HFFc6 (cell line): ENCODE data around the gene PRKCH. TPM values are rescaled to one million over a fixed set of nuclear protein-coding genes. Genes with fewer than 3 reads are reported as not detected.

ENCODE experiments used
- DNase-seq: peaks from one replicate; pipeline ENCODE4 v3.0.0-alpha.2; 2018
- H3K27ac Mint-ChIP-seq: 2 replicates; pipeline ENCODE4 v1.8.0; 2020; ENCODE audit warnings: mild to moderate bottlenecking, mixed read lengths
- H3K27me3 Mint-ChIP-seq: 2 replicates; pipeline ENCODE4 v1.8.0; 2021; ENCODE audit warnings: mild to moderate bottlenecking, moderate library complexity, mixed read lengths; ENCODE audit not compliant: insufficient read depth
- H3K36me3 Mint-ChIP-seq: 2 replicates; pipeline ENCODE4 v1.8.0; 2021; ENCODE audit warnings: low read depth, mixed read lengths
- H3K4me1 Mint-ChIP-seq: 2 replicates; pipeline ENCODE4 v1.8.0; 2020; ENCODE audit warnings: low read depth, mixed read lengths
- H3K4me3 Mint-ChIP-seq: 2 replicates; pipeline ENCODE4 v1.8.0; 2020; ENCODE audit warnings: mild to moderate bottlenecking, moderate library complexity, mixed read lengths
- H3K9me3 Mint-ChIP-seq: 2 replicates; pipeline ENCODE4 v1.8.0; 2020; ENCODE audit warnings: mild to moderate bottlenecking, mixed read lengths
- total RNA-seq, 6 experiments: library from RNA; stranded (reverse); fragmentation: NEBNext Ultra II Directional; extraction: Animal tissue kit (Norgen Biotek cat#: 25700); gene quantifications; 2 replicates in 1 of 6; 3 replicates in 5 of 6; pipeline ENCODE4 v1.2.3, GENCODE V29; 2021
- TF ChIP-seq, protein P1 (sequence below): fragments of 200-600 bp; sonication (generic); IDR thresholded peaks from 2 replicates; pipeline ENCODE4 v1.5.0; 2021; ENCODE audit warnings: antibody characterized with exemption, mild to moderate bottlenecking

The PRKCH gene
- total RNA-seq, 6 experiments from 2014 or later, result 0.17 to 1.2 (median 0.35) TPM

DNA sequence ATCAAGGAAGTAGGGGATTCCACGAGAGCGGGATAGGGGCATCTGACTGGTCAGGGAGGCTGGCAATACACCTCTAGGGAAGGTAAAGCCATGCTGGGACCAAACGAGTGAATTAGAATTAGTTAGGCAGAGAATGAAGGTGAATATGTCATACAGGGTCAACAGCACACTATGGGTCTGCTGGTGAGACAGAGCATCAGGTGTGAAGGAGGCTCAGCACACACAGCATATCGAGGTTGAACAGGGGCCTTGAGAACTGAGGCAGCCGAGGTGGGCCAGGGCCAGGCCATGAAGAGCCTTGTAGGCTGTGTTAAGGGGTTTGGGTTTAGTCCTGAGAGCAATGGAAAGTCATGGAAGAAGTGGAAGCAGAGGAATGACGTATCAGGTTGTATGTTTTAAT lies 137.8 kb downstream of the PRKCH start:
- H3K27me3 Mint-ChIP-seq, result peaks cover 5% of the 10 kb centered on the region; the same call in 1 of the 2 replicates
- H3K36me3 Mint-ChIP-seq, result no peaks in the 10 kb centered on the region
- H3K27ac Mint-ChIP-seq, result no peak overlapping the region
- H3K9me3 Mint-ChIP-seq, result no peaks in the 10 kb centered on the region
- TF ChIP-seq, protein P1, sequence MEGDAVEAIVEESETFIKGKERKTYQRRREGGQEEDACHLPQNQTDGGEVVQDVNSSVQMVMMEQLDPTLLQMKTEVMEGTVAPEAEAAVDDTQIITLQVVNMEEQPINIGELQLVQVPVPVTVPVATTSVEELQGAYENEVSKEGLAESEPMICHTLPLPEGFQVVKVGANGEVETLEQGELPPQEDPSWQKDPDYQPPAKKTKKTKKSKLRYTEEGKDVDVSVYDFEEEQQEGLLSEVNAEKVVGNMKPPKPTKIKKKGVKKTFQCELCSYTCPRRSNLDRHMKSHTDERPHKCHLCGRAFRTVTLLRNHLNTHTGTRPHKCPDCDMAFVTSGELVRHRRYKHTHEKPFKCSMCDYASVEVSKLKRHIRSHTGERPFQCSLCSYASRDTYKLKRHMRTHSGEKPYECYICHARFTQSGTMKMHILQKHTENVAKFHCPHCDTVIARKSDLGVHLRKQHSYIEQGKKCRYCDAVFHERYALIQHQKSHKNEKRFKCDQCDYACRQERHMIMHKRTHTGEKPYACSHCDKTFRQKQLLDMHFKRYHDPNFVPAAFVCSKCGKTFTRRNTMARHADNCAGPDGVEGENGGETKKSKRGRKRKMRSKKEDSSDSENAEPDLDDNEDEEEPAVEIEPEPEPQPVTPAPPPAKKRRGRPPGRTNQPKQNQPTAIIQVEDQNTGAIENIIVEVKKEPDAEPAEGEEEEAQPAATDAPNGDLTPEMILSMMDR, result no peak
- no peak overlapping the region for H3K4me3 Mint-ChIP-seq
- DNase-seq, result no peak
- H3K4me1 Mint-ChIP-seq, result peaks cover 22% of the 10 kb centered on the region

DNA sequence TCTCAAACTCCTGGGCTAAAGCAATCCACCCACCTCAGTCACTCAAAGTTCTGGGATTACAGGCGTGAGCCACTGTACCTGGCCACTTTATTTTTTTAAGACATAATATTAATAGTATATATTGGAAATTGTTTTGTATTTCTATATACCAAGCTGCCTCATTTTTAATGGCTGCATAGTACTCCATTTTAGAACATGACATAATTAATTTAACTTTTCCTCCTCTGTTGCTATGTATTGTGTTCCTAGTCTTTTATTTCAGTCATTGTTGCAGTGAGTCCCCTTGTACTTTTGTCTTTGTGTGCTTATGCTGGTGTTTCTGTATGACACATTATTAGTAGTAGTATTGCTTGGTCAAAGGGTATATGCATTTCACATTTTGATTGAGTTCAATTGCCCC lies 138.7 kb downstream of the PRKCH start:
- Mint-ChIP-seq H3K9me3 (no peaks in the 10 kb centered on the region; the same call in 1 of the 2 replicates), H3K4me3 (no peak overlapping the region), H3K27ac (no peak overlapping the region), H3K36me3 (peaks cover 4% of the 10 kb centered on the region; the same call in 1 of the 2 replicates), H3K4me1 (peaks cover 24% of the 10 kb centered on the region), H3K27me3 (peaks cover 5% of the 10 kb centered on the region; the same call in 1 of the 2 replicates)
- TF ChIP-seq, protein P1, result no peak
- no peak for DNase-seq

DNA sequence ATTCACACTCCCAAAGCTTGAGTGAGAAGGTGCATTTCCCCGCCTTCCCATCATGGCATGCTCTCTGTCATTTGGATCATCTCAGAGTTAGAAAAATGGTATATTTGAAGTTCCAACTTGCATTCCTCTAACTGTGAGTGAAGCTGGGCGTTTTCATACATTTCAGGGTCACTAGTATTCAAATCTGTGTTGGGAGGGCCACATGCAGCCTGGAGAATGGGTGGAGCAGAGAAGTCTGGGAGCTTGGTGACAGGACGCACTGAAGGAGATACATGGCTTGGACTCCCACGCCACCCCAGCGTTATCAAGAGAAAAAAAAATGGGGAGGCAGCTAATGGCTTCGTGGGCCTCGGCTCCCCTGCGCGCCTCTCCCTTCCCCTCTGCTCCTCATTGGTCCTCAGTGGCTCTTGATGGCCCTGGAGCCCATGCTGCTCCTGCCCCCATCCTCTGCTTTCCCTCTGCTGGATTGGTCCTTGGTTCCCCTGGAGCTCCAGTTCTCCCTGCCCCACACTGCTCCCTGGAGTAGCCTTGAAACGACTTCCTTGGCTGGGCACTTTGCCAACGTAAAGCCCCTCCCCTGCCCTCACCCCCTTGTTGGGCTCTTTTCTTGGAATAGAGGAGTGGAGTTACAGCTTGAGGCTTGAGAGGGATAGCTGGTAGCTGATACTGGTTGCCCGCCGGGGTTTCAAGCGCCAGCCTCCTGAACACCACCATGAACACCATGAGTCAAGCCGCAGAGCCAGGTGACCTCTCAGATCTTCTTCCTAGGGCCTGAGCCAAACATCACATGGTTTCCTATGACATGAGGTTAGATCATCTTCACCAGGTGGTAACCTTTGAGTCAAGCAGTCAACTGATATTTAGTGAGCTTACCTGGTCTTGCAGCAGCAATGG lies 139.6 kb downstream of the PRKCH start:
- H3K27me3 Mint-ChIP-seq, result peaks cover 5% of the 10 kb centered on the region; the same call in 1 of the 2 replicates
- DNase-seq, result no peak
- H3K27ac Mint-ChIP-seq, result no peak overlapping the region
- H3K36me3 Mint-ChIP-seq, result peaks cover 9% of the 10 kb centered on the region; the same call in 1 of the 2 replicates
- H3K9me3 Mint-ChIP-seq, result no peaks in the 10 kb centered on the region; the same call in none of the 2 replicates
- no peak overlapping the region for H3K4me3 Mint-ChIP-seq
- TF ChIP-seq, protein P1, result no peak
- peaks cover 33% of the 10 kb centered on the region for H3K4me1 Mint-ChIP-seq

DNA sequence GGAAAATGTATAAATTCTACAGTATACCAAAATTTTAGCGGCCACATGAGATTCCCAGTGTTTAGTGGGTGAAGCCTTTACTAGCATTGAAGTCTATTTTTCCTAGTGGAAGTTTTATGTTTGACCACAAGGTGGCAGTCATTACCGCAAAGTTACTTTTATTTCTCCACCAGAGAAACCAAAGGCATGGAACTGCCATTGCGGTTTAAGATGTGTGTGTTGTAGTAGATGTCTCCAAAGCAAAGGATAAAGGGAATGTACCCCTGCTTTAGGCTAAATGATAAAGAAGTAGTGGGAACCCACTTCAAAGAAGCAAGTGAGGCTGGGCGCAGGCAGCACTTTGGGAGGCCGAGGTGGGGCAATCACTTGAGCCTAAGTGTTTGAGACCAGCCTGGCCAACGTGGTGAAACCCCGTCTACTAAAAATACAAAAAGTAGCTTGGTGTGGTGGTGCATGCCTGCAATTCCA lies 140.5 kb downstream of the PRKCH start:
- TF ChIP-seq, protein P1, result peak; percentile 94
- Mint-ChIP-seq H3K4me1 (peaks cover 42% of the 10 kb centered on the region), H3K9me3 (no peaks in the 10 kb centered on the region; the same call in none of the 2 replicates), H3K4me3 (peak overlapping the region; percentile 41), H3K36me3 (peaks cover 9% of the 10 kb centered on the region; the same call in 1 of the 2 replicates), H3K27ac (peak overlapping the region; percentile 29; the same call in 1 of the 2 replicates), H3K27me3 (peaks cover 5% of the 10 kb centered on the region; the same call in 1 of the 2 replicates)
- DNase-seq, result peak; percentile 76

DNA sequence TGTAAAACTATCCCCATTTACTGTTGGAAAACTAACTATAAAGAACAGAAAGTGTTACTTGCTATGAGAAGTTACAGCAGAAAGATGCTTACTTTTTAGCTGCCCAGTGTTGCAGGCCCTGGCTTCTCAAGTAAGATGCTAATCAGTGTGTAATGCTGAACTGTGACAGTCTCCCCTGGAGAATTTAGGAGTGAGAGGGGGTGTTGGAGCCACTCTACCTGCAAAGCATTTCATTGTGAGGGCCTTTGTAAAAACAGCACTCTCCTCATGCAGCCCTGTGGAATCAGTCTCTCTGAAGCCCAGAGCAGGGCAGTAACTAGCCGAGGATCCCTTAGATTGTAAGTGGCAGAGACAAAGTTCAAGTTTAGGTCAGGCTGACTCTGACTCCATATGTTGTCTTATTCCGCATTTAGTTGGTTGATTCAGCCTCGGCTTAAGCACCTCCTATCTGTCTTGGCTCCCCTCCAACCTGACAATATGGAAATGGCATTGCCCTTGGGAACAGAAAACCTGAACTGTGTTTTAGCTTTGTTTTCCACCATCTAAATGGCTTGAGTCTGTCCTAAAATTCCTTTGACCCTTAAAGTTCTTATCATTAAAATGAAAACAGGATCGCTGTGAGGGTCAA lies 141.3 kb downstream of the PRKCH start:
- Mint-ChIP-seq H3K9me3 (no peaks in the 10 kb centered on the region; the same call in none of the 2 replicates), H3K36me3 (peaks cover 9% of the 10 kb centered on the region; the same call in 1 of the 2 replicates), H3K27ac (peak overlapping the region; percentile 58), H3K4me1 (peaks cover 45% of the 10 kb centered on the region), H3K27me3 (peaks cover 5% of the 10 kb centered on the region; the same call in 1 of the 2 replicates), H3K4me3 (peak overlapping the region; percentile 54; the same call in 1 of the 2 replicates)
- peak; percentile 55 for DNase-seq
- TF ChIP-seq, protein P1, result no peak
